Fibroblast of lung (primary cell): ENCODE measurements around the gene BCL2L11. TPM values are rescaled to one million over a fixed set of nuclear protein-coding genes. Genes with fewer than 3 reads are reported as not detected.

Source experiments
- DNase-seq, 2 donors: peaks; one replicate each; pipeline versions ENCODE4 v3.0.0 to v3.0.0-alpha.2; 2010; ENCODE audit warnings: low read depth in 2 of 2
- H2AFZ ChIP-seq: 2 replicates; pipeline ENCODE4 v1.5.1; 2012; ENCODE audit warnings: low read length, control low read depth, inconsistent platforms
- H3K27ac ChIP-seq: 2 replicates; pipeline ENCODE4 v1.5.1; 2011; ENCODE audit warnings: low read length, control low read depth; ENCODE audit not compliant: insufficient read depth
- H3K27me3 ChIP-seq: 2 replicates; pipeline ENCODE4 v1.5.1; 2011; ENCODE audit warnings: mild to moderate bottlenecking, low read length; ENCODE audit not compliant: control insufficient read depth, insufficient read depth
- H3K36me3 ChIP-seq: 2 replicates; pipeline ENCODE4 v1.5.1; 2011; ENCODE audit warnings: low read length; ENCODE audit not compliant: control insufficient read depth, insufficient read depth
- H3K4me1 ChIP-seq: 2 replicates; pipeline ENCODE4 v1.5.1; 2011; ENCODE audit warnings: low read length; ENCODE audit not compliant: control insufficient read depth, insufficient read depth; ENCODE audit errors: extremely low read depth
- H3K4me2 ChIP-seq: 2 replicates; pipeline ENCODE4 v1.5.1; 2011; ENCODE audit warnings: low read length, control low read depth; ENCODE audit not compliant: insufficient read depth; ENCODE audit errors: extremely low read depth
- H3K4me3 ChIP-seq, 4 experiments: fragments of 200-600 bp in 1 of 4; sonication (generic) in 1 of 4; replicated peaks in 1 of 4; 2 replicates each; pipeline ENCODE4 v1.5.1; 2011 to 2016; ENCODE audit warnings: low read length in 4 of 4, low read depth in 3 of 4, mild to moderate bottlenecking in 3 of 4, control low read depth in 2 of 4, inconsistent platforms in 1 of 4, mixed read lengths in 1 of 4; ENCODE audit not compliant: insufficient read depth in 1 of 4; ENCODE audit errors: control extremely low read depth in 1 of 4
- H3K79me2 ChIP-seq: 2 replicates; pipeline ENCODE4 v1.5.1; 2012; ENCODE audit warnings: mild to moderate bottlenecking, low read length, inconsistent platforms; ENCODE audit not compliant: control insufficient read depth, insufficient read depth
- H3K9ac ChIP-seq: 2 replicates; pipeline ENCODE4 v1.5.1; 2011; ENCODE audit warnings: mild to moderate bottlenecking, low read length, control low read depth; ENCODE audit not compliant: insufficient read depth
- H3K9me3 ChIP-seq: 2 replicates; pipeline ENCODE4 v1.5.1; 2012; ENCODE audit warnings: low read depth, low read length; ENCODE audit not compliant: control insufficient read depth, insufficient read depth
- H4K20me1 ChIP-seq: 2 replicates; pipeline ENCODE4 v1.5.1; 2011; ENCODE audit warnings: low read length; ENCODE audit not compliant: control insufficient read depth, insufficient read depth; ENCODE audit errors: extremely low read depth
- EZH2 ChIP-seq: IDR thresholded peaks from 2 replicates; pipeline ENCODE4 v1.5.1; 2012; ENCODE audit warnings: low read length, control low read depth, mild to moderate bottlenecking; ENCODE audit errors: missing control alignments
- polyA plus RNA-seq, 2 donors: library from polyadenylated mRNA; depleted of rRNA in 1 of 2; stranded (reverse) in 1 of 2; unstranded in 1 of 2; fragments of >200 nt; gene quantifications; 2 replicates each; pipeline ENCODE4 v1.2.1, GENCODE V29; 2011 to 2012; ENCODE audit warnings: missing spikeins in 1 of 2
- total RNA-seq: library from RNA; depleted of rRNA; stranded (reverse); fragments of >200 nt; gene quantifications from 2 replicates; pipeline ENCODE4 v1.2.1, GENCODE V29; 2014
- TF ChIP-seq, protein P1 (sequence below), 2 donors: IDR thresholded peaks in 1 of 2; conservative IDR thresholded peaks in 1 of 2; 1 replicate in 1 of 2; 2 replicates in 1 of 2; pipeline ENCODE4 v1.5.1; 2011 to 2012; ENCODE audit warnings: low read length in 2 of 2, control low read depth in 1 of 2, inconsistent platforms in 1 of 2, low read depth in 1 of 2, mild to moderate bottlenecking in 1 of 2

Gene BCL2L11
- total and polyA plus RNA-seq, 2 donors (not counting 1 experiment from before 2014, with no cell fraction given), result 1.5 to 10.2 TPM

DNA sequence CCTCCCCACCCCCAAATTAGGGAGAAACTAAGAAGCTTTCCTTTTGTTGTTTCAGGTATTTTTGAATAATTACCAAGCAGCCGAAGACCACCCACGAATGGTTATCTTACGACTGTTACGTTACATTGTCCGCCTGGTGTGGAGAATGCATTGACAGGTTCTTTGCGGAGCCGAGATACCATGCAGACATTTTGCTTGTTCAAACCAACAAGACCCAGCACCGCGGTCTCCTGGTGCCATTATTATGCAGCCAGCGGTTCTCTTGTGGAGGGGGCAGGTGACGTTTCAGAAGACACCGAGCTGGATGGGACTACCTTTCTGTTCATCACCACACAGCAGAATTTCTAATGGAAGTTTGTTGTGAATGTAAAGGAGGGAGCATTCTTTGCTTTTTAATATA, 43.4 kb downstream of the BCL2L11 start:
- Histone ChIP-seq H3K4me1 (peaks cover 24% of the 10 kb centered on the region), H3K79me2 (no peaks in the 10 kb centered on the region), H3K27me3 (no peaks in the 10 kb centered on the region), H4K20me1 (no peaks in the 10 kb centered on the region), H3K4me3 (no peak overlapping the region), H3K27ac (no peak overlapping the region), H3K4me2 (no peak overlapping the region), H2AFZ (no peak overlapping the region), H3K36me3 (no peaks in the 10 kb centered on the region), H3K9me3 (no peaks in the 10 kb centered on the region), H3K9ac (no peak overlapping the region)
- DNase-seq, result no peak
- TF ChIP-seq, protein P1, sequence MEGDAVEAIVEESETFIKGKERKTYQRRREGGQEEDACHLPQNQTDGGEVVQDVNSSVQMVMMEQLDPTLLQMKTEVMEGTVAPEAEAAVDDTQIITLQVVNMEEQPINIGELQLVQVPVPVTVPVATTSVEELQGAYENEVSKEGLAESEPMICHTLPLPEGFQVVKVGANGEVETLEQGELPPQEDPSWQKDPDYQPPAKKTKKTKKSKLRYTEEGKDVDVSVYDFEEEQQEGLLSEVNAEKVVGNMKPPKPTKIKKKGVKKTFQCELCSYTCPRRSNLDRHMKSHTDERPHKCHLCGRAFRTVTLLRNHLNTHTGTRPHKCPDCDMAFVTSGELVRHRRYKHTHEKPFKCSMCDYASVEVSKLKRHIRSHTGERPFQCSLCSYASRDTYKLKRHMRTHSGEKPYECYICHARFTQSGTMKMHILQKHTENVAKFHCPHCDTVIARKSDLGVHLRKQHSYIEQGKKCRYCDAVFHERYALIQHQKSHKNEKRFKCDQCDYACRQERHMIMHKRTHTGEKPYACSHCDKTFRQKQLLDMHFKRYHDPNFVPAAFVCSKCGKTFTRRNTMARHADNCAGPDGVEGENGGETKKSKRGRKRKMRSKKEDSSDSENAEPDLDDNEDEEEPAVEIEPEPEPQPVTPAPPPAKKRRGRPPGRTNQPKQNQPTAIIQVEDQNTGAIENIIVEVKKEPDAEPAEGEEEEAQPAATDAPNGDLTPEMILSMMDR (conservative IDR thresholded peaks at IDR 0.05 in 1 of 2, IDR thresholded peaks at IDR 0.05 in 1 of 2; ENCODE audit: low read depth in 1 of 2, low read length in 2 of 2), result no peak
- TF ChIP-seq EZH2, result no peak

DNA sequence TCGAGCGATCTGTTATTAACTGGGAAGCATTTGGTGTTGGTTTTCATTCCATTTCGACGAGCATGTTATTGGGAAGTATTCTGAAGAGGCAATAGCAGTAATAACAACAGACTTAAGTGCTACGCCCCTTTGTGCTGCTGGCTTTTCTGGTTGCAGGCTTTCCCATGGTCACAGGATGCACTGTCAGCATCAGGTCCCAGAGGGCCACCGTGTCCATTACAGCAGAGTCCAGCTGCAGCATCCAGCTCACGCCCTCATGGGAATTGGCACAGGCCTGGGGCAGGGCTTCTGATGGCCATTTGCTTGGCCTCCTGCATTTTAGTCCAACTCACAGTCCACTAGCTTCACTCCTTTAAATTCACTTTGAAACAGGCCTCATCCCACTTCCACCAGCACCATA, 44.4 kb downstream of the BCL2L11 start:
- Histone ChIP-seq H3K4me3 (no peak overlapping the region), H3K36me3 (no peaks in the 10 kb centered on the region), H3K27me3 (no peaks in the 10 kb centered on the region), H3K4me1 (peaks cover 24% of the 10 kb centered on the region), H3K9me3 (no peaks in the 10 kb centered on the region), H4K20me1 (no peaks in the 10 kb centered on the region), H3K79me2 (no peaks in the 10 kb centered on the region), H3K4me2 (no peak overlapping the region), H2AFZ (no peak overlapping the region), H3K27ac (no peak overlapping the region), H3K9ac (no peak overlapping the region)
- TF ChIP-seq EZH2, result no peak
- TF ChIP-seq, protein P1 (conservative IDR thresholded peaks at IDR 0.05 in 1 of 2, IDR thresholded peaks at IDR 0.05 in 1 of 2; ENCODE audit: low read depth in 1 of 2, low read length in 2 of 2), result no peak
- no peak for DNase-seq

DNA sequence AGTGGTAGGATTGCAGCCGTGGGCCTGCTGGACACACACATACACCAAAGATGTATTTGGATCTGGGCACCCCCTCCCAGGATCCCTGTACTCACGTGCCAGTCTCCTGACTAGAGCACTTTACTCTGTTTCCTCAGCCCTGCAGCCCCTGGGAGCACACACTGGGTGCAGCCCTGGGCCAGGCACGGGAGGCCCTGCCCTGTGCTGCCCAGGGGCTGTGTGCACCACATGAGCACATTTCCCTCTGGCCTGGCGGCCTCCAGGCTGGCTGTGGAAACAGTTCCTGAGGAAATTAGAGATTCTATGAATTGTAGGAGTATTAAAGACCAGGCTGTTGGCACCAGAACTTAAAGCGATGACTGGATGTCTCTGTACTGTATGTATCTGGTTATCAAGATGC, 45.4 kb downstream of the BCL2L11 start:
- Histone ChIP-seq H3K9me3 (no peaks in the 10 kb centered on the region), H3K4me3 (no peak overlapping the region), H3K4me2 (no peak overlapping the region), H4K20me1 (no peaks in the 10 kb centered on the region), H3K9ac (no peak overlapping the region), H3K79me2 (no peaks in the 10 kb centered on the region), H3K27ac (no peak overlapping the region), H3K27me3 (no peaks in the 10 kb centered on the region), H3K36me3 (no peaks in the 10 kb centered on the region), H3K4me1 (peaks cover 17% of the 10 kb centered on the region), H2AFZ (no peak overlapping the region)
- DNase-seq, result no peak
- TF ChIP-seq EZH2, result no peak
- TF ChIP-seq, protein P1 (conservative IDR thresholded peaks at IDR 0.05 in 1 of 2, IDR thresholded peaks at IDR 0.05 in 1 of 2; ENCODE audit: low read depth in 1 of 2, low read length in 2 of 2), result no peak
